Hematopoietic multipotent progenitor cell treated with erythropoietin and hydrocortisone succinate and interleukin-3 and kit ligand, for 15 days (in vitro differentiated cells): Measurements from ENCODE around the gene INO80D.
"Not testable (repeated sequence)": the region's sequence is repeated elsewhere in the genome, so short reads cannot be mapped to it uniquely, and the experiment has no call there.

Experiments
- DNase-seq: peaks from one replicate; pipeline ENCODE4 v3.0.0-alpha.2; 2015; ENCODE audit warnings: low spot score

INO80D gene

DNA sequence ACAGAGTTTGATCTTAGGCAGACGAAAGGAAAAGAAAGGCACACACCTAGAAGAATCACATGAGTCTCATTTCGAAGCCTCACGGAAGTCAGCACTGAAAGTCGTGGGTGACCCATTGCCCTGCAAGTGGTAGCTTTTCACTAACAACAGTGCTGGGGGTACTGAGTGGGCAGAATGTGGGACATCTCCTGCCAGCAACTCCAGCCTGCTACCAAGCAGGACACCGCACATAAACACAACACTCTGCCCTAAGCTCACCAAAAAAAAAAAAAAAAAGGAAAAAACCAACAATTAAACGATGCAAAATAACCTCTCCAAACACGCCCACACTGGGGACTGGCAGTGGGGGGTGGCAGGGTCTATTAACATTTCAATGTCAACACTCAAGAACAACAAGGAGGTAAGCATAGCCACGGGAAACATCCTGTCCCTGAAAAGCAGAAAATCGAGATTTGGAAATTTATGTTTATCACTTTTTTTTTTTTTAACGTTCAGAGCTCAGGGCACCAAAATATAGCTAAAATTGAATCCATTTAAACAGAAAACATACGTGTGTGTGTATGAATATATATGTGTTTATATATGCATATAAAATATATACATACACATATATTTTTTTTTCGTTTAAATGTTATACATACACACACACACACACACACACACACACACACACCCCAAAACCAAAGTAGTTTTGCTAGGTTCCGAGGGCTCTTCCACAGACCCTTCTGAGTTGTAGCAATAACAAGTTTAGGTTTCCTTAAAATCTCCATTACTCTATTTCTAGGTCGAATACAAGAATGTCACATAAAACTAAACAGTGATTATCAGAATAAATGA lies 2.2 kb downstream of the INO80D start:
- peak; percentile 26 for DNase-seq

DNA sequence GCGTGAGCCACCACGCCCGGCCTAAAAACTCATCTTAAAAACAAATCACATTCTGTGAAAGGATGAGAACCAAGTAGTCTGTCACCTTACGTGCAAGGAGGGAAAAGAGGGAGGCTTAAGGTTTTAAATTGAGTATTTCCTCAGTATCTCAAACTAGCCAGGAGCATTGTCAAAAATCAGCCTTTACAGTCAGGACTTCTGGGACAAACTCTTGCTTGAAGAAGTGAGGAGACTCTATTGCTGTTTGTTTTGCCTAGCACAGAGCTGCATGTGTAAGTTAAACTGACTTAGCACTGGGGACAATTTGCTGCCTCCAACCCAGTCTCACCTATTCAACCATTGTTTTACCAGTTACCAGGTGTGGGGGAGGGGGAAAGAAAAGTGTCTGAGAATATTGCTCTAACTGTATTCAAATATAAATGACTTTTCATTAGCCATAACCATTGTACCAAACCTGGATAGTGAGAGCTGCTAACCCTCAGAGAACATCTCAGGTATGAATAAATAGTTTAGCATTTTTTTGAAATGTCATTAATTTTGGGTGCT lies 3.6 kb downstream of the INO80D start:
- DNase-seq = no peak

DNA sequence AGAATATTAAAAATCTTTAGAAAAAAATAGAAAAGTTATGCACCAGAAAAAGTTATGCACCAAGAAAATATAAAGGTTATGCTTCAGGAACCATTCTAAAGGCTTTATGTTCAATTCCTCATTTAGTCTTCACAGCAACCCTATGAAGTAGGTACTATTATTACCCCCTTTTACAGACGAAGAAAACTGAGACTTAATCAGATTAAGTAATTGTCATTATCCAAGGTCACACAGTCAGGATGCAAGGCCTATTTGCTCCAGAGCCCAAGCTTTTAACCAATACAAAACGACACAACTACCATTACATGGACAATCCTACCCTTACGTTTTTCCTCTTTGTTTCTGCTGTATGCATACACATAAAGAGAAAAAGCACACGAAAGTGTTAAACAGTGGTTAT lies 5.0 kb downstream of the INO80D start:
- no peak for DNase-seq

DNA sequence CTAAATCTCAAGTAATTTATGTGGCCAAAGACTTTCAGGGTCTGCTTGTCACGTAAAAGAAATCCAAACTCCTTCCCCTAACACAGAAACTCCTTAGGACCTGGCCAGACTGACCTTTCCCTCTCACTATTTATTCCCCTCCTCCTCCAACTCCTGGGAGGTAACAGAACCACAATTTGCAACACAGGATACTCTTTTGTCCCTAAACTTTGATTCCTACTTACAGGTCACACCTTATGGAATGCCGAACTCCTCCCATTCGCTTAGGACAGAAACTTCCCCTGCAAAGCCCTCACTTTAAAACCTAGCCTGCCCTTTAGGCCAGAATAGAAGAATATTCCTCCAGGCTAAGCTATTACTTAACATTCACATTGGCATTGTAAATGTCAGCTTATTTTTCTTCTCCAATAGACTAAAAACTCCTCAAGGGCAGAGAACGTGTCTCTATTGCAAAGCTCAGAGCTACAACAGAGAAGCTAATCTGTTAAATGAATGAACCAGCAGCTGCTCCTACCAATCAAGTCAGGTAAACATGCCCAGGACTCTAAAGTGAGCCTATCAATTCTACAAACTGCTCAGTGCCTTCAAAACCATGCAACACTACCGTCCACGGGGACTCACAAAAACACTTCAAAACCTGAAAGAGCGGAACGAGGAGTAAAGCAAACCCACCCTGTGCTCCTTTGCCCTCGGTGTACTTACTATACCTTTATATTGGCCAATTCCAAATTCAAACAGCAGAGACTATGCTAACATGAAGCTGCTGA lies 6.1 kb downstream of the INO80D start:
- DNase-seq = no peak

DNA sequence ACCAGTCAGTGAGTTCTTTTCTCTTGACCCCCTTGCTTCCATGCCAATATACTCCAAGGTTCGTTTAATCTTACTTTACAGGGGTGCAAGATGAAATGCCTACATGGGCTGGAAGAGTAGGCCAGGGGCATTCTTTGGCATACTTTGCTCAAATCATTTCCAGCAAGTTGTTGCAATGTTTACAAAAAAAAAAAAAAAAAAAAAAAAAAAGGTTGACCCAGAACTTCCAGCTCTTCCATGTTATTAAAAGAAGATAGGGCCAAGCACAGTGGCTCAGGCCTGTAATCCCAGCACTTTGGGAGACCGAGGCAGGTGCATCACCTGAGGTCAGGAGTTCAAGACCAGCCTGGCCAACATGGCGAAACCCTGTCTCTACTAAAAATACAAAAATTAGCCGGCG lies 8.1 kb downstream of the INO80D start:
- DNase-seq = not testable (repeated sequence)

DNA sequence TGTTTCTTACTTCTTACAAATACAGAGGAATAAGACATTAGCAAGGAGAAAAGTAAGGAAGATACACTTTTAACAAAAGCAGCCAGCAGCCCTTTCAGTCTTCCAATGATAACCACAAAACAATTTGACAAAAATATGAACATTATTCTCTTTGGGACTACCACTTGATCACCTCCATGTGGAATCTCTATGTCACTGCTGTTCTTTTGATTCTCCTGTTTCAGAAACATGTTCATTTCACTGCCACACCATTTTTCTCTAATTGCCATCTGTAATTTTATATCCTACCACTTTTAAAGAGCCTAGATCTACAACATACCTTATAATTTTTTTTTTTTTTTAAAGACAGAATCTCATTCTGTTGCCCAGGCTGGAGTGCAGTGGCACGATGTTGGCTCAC lies 10.9 kb downstream of the INO80D start:
- no peak for DNase-seq

DNA sequence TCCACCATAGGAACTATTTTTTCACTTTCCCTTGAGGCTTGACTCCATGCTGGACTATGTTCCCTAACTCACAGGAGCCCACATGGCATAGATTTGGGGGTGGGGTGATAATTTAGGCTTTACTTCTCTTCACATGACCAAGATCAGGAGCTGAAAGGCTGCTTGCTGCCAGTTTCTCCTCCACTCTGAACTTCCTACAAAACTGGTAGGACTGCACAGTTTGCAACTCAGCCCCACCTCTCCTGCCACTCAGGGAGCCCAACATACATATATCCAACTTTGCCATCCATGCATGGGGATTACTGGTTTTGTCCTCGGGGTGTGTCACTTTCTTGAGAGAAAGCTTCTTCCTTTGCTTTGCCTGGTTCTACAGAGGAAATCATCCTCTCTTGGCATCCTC lies 14.2 kb downstream of the INO80D start:
- DNase-seq = no peak

DNA sequence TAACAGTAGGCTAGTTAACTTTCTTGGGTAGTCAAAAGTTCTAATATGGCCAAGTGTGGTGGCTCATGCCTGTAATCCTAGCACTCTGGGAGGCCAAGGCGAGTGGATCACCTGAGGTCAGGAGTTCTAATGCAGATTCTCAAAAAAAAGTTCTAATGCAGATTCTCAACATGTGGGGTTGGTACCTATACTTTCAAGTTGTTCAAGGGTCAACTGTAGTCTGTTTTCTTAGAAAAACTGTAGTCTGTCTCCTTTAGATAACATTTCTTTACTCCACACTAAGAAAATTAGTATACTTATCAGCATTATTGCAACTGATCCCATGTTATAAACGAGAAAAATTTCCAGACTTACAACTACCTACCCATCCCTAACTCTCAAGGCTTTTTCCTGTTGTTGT lies 16.6 kb downstream of the INO80D start:
- DNase-seq = peak; percentile 60

DNA sequence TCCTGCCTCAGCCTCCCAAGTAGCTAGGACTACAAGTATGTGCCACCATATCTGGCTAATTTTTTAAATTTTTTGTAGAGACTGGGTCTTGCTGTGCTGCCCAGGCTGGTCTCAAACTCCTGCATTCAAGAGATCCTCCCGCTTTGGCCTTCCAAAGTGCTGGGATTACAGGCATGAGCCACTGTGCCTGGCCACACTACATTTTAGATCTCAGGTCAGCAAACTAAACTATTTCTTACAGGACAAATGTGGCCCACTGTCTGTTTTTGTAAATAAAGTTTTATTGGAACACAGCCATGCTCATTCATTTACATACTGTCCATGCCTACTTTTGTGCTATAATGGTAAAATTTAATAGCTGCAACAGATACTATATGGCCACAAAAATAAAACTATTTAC lies 17.8 kb downstream of the INO80D start:
- DNase-seq = no peak

DNA sequence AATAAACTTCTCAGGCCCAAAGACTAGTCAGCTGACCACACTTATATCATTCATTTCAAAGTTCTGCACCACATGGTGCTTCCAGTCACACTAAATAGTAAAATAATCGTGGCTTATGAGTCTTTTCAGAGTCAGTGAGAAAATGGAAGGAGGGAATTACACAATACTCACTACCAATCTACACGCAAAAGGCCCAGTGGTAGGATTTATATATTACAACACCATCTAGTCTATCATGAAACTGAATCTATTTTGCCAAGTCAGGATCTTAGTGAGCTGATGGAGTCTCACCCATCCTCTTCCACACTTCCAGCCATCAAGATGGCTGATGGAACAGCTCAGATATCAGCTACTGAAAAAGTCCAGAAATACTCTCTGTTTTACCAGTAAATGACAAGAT lies 21.9 kb downstream of the INO80D start:
- no peak for DNase-seq

DNA sequence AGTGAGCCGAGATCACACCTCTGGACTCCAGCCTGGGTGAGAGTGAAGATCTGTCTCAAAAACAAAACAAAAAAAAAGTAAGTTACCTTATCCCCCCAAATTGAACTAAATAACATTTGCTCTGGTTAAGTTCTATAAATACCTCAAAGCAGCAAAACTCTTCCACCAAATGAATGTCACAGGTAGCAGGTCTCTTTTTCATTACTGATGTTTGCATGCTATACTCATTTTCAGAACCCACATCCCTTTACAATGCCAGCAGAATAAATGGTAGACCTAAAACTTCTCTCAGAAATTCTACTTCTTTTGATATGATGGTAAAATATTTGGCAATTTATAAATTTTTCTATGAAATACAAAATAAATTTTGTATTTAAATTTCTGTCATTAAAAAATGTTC lies 22.3 kb downstream of the INO80D start:
- DNase-seq = no peak

DNA sequence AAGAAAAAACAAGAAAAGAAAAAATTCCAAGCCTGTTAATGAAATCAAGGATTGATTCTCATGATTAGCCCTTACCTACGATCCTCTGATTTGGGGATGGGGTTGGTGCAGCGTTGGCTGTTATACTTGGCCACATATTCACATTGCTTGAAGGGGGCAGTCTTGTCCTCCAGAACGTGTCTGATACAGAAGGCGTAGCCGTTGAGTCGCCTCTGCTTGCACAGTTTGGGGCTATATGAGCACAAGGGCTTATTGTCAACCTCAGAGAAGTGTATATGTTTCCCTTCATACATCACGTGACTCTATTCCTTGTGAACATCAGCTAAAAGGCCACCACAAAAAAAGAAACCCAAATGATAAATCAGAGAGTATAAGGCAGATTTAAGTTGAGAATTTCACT lies 23.2 kb downstream of the INO80D start:
- DNase-seq = no peak

DNA sequence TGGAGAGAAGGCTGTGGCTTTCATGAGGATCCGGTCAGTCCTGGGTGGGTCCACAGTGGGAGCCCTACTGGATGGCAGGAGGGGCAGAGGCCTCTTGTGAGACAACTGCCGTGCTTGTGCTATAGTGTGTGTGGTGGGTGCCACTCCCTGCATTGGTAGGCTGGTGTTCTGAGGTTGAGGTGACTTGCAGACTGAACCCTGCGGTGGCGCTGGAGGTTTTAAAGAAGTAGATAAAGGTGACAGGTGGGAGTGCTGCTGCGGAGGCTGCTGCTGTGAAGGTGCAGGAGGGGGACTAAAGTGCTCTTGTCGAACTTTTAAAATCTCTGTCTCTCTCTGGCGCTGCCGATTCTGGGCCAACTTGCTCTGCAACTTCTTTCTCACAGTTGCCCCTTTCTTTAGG lies 29.7 kb downstream of the INO80D start:
- DNase-seq = no peak

DNA sequence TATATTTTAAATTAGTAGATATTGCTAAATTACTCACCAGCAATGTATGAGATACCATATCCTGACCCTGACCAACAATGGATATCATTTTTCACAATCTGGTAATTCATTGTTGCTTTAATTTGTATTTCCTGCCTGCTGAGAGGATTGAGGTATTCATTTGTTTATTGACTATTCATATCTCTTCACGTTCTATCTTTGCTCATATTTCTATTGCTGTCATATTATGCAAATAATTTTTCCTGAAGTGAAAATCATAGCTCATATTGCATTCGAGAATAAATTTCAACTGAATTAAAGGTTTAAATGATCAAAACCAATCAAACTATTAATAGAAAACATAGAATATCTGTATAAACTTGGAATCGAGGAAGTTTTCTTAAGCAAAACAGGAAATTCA lies 31.0 kb downstream of the INO80D start:
- DNase-seq = no peak

DNA sequence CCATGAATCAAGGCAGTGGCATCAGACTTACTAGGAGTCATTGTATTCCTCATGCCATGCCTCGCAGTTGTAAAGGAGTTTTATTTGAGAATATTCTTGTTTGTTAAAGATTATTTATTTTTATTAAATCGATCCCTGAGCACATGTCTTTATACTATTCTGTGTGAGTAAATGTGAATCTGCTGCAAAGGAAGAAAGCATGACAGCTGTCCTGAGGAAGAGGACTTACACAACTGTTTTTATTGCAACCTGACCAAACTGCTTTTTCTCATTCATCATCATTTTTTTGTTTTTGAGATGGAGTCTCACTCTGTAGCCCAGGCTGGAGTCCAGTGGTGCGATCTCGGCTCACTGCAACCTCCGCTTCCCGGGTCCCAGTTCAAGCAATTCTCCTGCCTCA lies 34.1 kb downstream of the INO80D start:
- no peak for DNase-seq

DNA sequence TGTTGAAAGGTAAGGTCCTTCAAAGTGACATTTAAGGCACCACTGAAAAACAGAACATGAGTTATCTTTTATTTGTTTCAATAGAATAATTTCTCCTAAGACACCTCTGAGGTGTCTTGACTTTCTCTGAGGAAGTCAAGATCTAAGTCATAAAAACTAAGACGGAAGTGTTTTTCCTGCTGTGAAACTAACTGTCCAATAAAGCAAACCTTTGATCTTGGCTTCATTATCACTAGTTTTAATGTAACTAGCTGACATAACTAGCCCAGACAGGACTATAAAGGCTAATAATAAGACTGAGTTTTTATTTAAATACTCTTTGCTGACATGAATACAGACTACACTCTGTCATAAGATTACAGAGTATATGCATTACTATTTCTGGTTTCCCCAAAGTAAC lies 36.6 kb downstream of the INO80D start:
- no peak for DNase-seq

DNA sequence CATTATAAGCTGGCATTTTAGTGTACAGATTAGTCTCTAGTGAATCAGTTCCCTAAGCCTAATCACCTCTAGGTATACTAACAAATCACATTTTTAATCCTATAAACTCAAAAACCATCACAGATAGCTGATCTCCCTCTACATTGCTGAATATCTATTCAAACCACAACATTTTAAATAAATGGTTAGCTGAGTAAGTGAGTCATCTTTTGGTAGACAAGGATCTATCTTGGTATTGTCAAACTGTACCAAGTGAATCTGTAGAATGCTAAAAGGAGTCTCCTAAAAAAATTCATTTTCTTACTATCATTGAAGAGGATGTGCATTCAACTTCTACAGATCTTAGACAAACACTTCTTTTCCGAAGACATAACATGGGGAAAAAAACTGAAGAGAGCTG lies 40.7 kb downstream of the INO80D start:
- no peak for DNase-seq

DNA sequence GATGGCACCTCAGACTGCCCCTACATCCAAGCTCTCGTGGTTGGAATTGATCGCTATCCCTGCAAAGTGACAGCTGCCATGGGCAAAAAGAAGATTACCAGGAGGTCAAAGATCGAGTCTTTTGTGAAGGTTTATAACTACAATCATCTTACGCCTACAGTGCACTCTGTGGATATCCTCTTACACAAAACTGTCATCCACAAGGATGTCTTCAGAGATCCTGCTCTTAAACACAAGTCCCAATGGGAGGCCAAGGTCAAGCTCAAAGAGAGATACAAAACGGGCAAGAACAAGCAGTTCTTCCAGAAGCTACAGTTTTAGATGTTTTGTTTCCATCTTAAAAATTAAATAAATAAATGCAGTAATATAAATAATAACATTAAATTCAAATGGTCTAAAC lies 45.4 kb downstream of the INO80D start:
- no peak for DNase-seq

DNA sequence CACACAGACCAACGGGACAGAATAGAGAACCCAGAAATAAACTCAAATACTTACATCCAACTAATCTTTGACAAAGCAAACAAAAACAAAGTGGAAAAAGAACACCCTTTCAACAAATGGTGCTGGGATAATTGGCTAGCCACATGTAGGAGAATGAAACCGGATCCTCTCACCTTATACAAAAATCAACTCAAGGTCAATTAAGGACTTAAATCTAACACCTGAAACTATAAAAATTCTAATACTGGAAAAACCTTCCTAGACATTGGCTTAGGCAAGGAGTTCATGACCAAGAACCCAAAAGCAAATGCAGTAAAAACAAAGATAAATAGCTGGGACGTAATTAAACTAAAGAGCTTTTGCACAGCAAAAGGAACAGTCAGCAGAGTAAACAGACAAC lies 50.6 kb downstream of the INO80D start:
- DNase-seq = not testable (repeated sequence)

DNA sequence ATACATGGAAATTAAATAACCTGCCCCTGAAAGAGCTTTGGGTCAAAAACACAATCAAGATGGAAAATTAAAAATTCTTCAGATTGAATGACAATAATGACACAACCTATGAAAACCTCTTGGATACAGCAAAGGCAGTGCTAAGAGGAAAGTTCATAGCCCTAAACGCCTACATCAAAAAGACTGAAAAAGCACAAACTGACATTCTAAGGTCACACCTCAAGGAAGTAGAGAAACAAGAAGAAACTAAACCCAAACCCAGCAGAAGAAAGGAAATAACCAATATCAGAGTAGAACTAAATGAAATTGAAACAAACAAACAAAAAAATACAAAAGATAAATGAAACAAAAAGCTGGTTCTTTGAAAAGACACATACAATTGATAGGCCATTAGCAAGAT lies 52.5 kb downstream of the INO80D start:
- DNase-seq = not testable (repeated sequence)

DNA sequence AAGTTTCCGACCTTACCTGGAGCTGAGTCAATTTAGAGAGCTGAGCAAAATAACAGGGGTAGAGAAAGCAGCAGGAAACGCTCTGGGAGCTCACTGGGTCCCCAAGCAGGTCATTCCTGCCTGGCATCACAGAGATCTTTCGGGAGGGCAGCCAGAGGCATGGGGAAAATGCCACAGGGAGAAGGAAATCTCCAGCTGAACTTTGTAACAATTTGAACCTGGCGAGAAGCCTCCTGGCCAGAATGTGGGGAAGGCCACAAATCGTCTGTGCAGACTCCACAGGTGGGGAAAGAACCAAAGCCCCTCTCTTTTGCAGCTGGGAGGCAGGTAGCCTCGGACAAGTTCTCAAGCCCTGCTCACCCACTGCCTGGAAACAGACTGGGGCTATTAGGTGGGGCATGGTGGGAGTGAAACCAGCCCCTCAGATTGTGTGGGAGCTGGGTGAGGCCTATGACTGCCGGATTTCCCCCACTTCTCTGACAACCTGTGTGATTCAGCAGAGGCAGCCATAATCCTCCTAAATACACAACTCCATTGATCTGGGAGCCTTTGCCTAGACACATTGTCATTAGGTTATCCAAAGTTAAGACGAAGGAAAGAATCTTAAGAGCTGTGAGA lies 53.9 kb downstream of the INO80D start:
- no peak for DNase-seq

DNA sequence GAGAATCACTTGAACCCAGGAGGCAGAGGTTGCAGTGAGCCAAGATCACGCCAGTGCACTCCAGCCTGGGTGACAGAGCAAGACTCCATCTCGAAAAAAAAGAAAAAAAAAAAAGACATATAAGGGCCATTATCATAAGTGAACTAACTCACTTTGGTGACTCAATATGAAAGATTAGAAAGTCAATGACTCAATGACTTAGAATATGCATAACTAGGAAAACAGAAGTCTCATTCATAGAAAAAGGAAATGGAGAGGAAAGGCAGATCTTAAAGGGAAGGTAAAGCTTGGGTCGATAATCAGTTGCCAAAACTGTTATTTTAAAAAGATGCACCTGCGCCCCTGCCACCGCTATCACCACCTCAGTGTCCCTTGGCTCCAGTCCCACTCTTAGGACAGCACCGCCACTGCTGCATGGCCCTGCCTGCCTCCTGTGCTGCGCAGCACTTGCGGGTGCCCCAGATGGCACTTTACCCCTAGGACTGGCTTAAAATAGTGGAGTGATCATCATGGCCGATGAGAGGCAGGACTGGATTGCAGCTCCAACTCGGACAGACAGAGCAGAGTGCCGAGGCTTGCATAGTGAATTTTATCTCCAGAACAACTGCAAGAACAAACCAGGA lies 54.7 kb downstream of the INO80D start:
- no peak for DNase-seq
